MG63 (cell line): ENCODE data around the gene LRTM2. TPM values are rescaled to one million over a fixed set of nuclear protein-coding genes. Genes with fewer than 3 reads are reported as not detected.

Experiments
- DNase-seq: peaks from one replicate; pipeline ENCODE4 v3.0.0-alpha.2; 2020
- H3K27me3 ChIP-seq: fragments of 250-450 bp; sonication (Bioruptor Pico); 2 replicates; pipeline ENCODE4 v1.5.1; 2020; ENCODE audit warnings: mild to moderate bottlenecking, moderate library complexity
- H3K36me3 ChIP-seq: fragments of 250-450 bp; sonication (Bioruptor Pico); 2 replicates; pipeline ENCODE4 v1.5.1; 2020; ENCODE audit warnings: mild to moderate bottlenecking, moderate library complexity
- H3K4me3 ChIP-seq: fragments of 250-450 bp; sonication (Bioruptor Pico); 2 replicates; pipeline ENCODE4 v1.5.1; 2020; ENCODE audit warnings: mild to moderate bottlenecking, moderate library complexity
- H3K9me3 ChIP-seq: fragments of 250-450 bp; sonication (Bioruptor Pico); 2 replicates; pipeline ENCODE4 v1.5.1; 2020; ENCODE audit warnings: mild to moderate bottlenecking, moderate library complexity
- total RNA-seq: library from RNA; depleted of rRNA; stranded (reverse); fragments of >200 nt; shearing (Covaris generic); gene quantifications from 2 replicates; pipeline ENCODE4 v1.2.3, GENCODE V29; 2014; ENCODE audit warnings: low replicate concordance

LRTM2 gene
- total RNA-seq, 1 experiment from 2014 or later: not detected

GRCh38 chr12:1859643-1860042, 39.3 kb downstream of the LRTM2 start:
- Histone ChIP-seq H3K36me3 (no peaks in the 10 kb centered on the region), H3K9me3 (no peaks in the 10 kb centered on the region), H3K27me3 (no peaks in the 10 kb centered on the region), H3K4me3 (no peak overlapping the region)
- DNase-seq: peak; percentile 83

DNA sequence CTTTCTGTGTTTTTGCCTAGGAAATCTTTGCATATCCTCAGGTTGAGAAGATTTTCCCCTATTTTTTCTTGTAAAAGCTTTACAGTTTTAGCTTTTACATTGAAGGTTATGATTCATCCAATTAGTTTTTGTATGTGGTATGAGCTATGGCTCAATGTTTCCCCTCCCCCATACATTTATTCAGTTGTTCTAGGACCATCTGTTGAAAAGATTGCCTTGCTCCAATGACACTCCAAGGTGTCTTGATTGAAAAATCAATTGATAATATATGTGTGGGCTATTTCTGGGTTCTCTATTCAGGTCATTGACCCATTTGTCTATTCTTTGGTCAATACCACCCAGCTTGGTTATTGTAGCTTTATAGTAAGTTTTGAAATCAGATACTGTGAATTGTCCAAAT, 42.6 kb downstream of the LRTM2 start:
- Histone ChIP-seq H3K9me3 (no peaks in the 10 kb centered on the region), H3K27me3 (no peaks in the 10 kb centered on the region), H3K4me3 (no peak overlapping the region), H3K36me3 (no peaks in the 10 kb centered on the region)
- DNase-seq: no peak

DNA sequence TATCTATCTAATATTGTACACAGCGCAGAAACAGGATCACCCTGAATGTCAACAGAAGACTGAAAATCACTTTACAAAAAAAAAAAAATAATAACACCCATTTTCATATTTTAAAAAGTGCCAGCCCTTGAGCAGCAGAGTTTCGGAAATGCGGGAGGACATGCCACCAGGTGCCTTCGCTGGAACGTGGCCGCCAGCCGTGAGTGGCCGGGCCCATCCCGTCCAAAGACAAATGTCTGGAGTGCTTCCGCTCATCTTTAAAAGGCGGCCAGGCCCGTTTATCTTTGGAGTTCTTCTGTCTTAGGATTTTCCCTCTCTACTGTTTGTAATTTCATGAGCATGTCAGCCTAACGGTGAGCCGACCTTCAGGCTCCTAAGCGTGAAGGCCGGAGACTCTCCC, 43.5 kb downstream of the LRTM2 start:
- Histone ChIP-seq H3K9me3 (no peaks in the 10 kb centered on the region), H3K27me3 (no peaks in the 10 kb centered on the region), H3K4me3 (no peak overlapping the region), H3K36me3 (no peaks in the 10 kb centered on the region)
- no peak for DNase-seq

GRCh38 chr12:1864456-1864855, 44.1 kb downstream of the LRTM2 start:
- Histone ChIP-seq H3K36me3 (no peaks in the 10 kb centered on the region), H3K9me3 (no peaks in the 10 kb centered on the region), H3K27me3 (no peaks in the 10 kb centered on the region), H3K4me3 (no peak overlapping the region)
- no peak for DNase-seq

DNA sequence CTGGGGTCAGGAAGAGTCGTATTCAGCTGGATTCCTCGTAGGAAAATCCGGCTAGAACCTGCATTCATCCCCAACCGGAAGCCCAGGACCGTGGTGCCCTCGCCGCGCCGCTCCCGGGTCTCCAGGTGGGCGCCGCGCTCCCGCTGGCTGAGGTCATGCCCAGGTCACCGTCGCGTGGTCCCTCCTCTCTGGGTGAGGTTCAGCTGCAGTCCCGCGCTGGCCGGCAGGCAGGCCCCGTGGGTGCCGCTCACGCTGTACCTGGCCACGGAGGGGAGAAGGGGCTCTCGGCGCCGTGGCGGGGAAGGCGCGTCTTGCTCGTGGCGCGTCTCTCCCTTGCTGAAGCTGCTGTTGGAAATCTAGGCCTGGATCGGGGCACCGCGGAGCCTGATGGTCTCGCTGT, 44.5 kb downstream of the LRTM2 start:
- Histone ChIP-seq H3K9me3 (no peaks in the 10 kb centered on the region), H3K36me3 (no peaks in the 10 kb centered on the region), H3K4me3 (no peak overlapping the region), H3K27me3 (no peaks in the 10 kb centered on the region)
- DNase-seq: no peak

GRCh38 chr12:1865284-1865866, 45.0 kb downstream of the LRTM2 start:
- H3K4me3 ChIP-seq: no peak overlapping the region
- no peaks in the 10 kb centered on the region for H3K36me3 ChIP-seq
- DNase-seq: no peak
- no peaks in the 10 kb centered on the region for H3K9me3 ChIP-seq
- H3K27me3 ChIP-seq: no peaks in the 10 kb centered on the region

DNA sequence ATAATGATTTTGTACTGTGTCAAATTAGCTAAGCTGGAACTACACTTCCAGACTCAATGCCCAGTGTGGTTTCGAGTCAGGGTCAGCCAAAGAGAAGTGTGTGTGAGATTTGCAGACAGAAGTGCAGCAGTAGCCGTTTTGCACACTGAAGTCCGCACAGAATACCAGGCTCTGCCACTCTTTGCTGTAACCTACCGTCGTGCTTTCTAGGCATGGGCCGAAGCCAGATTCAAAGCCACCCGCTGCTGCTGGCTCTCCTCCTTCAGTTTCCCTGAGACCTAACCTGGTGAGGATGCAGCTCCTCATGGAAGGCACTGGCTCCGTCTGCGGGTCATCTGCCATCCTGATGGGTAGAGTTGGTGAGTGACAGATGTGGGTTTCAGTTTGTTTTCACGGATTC, 48.8 kb downstream of the LRTM2 start:
- no peaks in the 10 kb centered on the region for H3K27me3 ChIP-seq
- H3K4me3 ChIP-seq: no peak overlapping the region
- no peak for DNase-seq
- H3K36me3 ChIP-seq: no peaks in the 10 kb centered on the region
- H3K9me3 ChIP-seq: no peaks in the 10 kb centered on the region

DNA sequence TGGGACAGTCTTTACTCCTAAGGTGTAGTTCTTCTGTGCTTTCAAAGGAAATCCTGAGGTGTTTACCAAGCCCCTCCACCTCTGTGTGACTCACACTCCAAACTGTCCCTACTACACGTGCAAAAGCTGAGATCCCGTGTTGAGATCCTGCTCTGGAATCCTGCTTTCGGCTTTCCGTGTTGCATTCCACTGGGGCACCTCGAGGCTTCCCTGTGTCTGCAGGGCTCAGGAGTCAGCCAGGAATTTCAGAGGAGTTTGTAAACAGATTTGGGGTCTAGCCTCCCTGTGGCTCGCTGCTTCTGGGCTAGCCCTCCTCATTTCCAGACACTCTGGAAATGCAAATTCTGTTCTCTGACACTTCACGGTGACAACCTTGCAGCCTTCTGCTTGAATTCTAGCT, 49.7 kb downstream of the LRTM2 start:
- Histone ChIP-seq H3K36me3 (no peaks in the 10 kb centered on the region), H3K27me3 (no peaks in the 10 kb centered on the region), H3K4me3 (no peak overlapping the region), H3K9me3 (no peaks in the 10 kb centered on the region)
- no peak for DNase-seq

GRCh38 chr12:1870998-1871917, 50.9 kb downstream of the LRTM2 start:
- H3K27me3 ChIP-seq: no peaks in the 10 kb centered on the region
- DNase-seq: no peak

GRCh38 chr12:1872001-1872400, 51.6 kb downstream of the LRTM2 start:
- H3K36me3 ChIP-seq: no peaks in the 10 kb centered on the region
- no peaks in the 10 kb centered on the region for H3K9me3 ChIP-seq
- no peak for DNase-seq
- H3K27me3 ChIP-seq: no peaks in the 10 kb centered on the region
- no peak overlapping the region for H3K4me3 ChIP-seq

More at GRCh38 chr12:1870998-1871917, 50.9 kb downstream of the LRTM2 start:
- Histone ChIP-seq H3K36me3 (no peaks in the 10 kb centered on the region), H3K4me3 (no peak overlapping the region), H3K9me3 (no peaks in the 10 kb centered on the region)

GRCh38 chr12:1872448-1872847, 52.1 kb downstream of the LRTM2 start:
- H3K4me3 ChIP-seq: no peak overlapping the region
- no peaks in the 10 kb centered on the region for H3K36me3 ChIP-seq
- H3K27me3 ChIP-seq: no peaks in the 10 kb centered on the region
- H3K9me3 ChIP-seq: no peaks in the 10 kb centered on the region
- DNase-seq: no peak

DNA sequence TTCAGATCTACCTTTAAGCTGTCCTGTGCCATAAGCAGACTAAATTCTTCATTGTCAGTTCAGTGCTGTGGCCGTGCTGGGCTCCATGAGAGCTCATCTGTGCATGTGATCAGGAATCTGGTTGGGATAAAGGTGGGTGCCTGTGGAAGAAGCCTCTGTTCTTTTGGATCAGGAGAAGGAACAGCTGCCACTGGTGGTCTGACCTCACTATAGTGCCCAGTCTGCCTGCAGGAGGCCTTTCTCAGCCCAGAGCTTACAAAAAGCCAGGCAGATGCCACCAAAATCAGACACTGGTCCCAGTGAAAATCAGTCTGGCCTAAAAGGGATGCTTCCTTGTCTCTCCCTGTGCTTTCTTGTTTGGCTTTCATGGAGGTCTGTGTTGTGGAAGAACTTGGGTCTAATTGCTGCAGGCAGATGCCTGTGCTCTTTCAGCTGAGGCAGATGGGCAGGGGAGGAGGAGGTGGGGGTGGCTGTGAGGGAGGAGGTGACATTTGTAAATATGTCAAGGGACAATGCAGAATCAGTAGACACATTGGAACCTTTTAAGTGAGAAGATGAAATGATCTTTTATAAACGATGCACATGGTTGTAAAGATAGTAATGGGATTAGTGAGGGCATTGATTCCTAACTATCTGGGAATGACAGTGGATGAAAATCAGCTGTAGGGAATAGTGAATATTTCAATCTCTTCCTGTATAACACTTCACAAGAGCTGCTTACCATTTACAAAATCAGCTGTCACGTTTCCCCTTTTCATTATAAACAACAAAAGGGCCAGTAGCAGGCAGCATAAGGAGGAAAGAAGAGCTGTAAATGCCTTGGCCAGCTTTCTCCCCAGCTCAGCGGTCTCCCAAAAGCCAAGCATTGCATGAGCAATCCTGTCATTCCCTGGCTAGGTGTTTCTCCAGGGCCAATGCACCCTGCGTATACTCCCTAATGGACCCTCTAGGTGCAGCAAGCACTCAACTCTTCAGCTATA, 53.5 kb downstream of the LRTM2 start:
- no peaks in the 10 kb centered on the region for H3K27me3 ChIP-seq

GRCh38 chr12:1875608-1876007, 55.2 kb downstream of the LRTM2 start:
- H3K36me3 ChIP-seq: no peaks in the 10 kb centered on the region
- DNase-seq: no peak
- H3K9me3 ChIP-seq: no peaks in the 10 kb centered on the region
- no peak overlapping the region for H3K4me3 ChIP-seq
- H3K27me3 ChIP-seq: no peaks in the 10 kb centered on the region

More for the DNA sequence above, 53.5 kb downstream of the LRTM2 start:
- Histone ChIP-seq H3K4me3 (no peak overlapping the region), H3K36me3 (no peaks in the 10 kb centered on the region), H3K9me3 (no peaks in the 10 kb centered on the region)
- no peak for DNase-seq

DNA sequence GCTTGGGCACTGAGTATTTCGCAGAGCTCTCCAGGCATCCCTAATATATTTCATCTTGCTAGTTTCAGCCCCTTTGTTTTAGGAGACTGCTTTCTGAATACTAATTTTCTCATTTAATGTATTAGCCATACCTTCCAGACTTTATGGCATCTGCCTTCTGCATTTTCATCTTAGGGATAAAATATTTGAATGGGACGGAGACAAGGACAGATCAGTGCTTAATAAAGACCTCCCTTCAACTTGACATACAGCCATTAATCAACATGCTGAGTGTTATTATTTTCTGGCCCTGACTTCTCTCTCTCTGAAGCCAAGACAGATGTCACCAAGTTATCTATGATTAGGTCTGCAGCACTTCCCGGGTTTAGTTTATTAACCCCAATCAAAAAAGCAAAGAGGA, 55.7 kb downstream of the LRTM2 start:
- Histone ChIP-seq H3K4me3 (no peak overlapping the region), H3K27me3 (no peaks in the 10 kb centered on the region), H3K9me3 (no peaks in the 10 kb centered on the region), H3K36me3 (no peaks in the 10 kb centered on the region)
- no peak for DNase-seq

GRCh38 chr12:1877169-1877878, 57.0 kb downstream of the LRTM2 start:
- H3K27me3 ChIP-seq: no peaks in the 10 kb centered on the region
- no peak for DNase-seq
- H3K36me3 ChIP-seq: no peaks in the 10 kb centered on the region
- no peak overlapping the region for H3K4me3 ChIP-seq
- no peaks in the 10 kb centered on the region for H3K9me3 ChIP-seq

DNA sequence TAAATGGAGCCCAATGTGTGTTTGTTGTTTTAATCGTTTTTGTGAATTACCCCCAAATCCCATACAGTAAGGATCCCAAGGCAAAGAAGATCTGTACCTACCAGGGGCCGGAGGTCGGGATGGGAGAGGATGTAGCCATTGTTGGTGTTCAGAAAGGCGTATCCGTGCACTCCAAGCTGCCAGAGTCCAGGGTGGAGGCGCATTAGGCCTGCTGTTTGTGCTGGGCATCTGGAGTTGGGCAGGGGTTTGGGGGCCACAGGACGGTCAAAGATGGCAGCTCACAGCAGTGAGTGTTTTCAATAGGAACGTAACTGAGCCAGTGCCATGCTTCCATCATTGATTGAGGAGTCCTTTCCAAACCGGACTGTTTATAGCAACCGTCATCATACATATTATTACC, 57.8 kb downstream of the LRTM2 start:
- Histone ChIP-seq H3K9me3 (no peaks in the 10 kb centered on the region), H3K4me3 (no peak overlapping the region), H3K27me3 (no peaks in the 10 kb centered on the region), H3K36me3 (no peaks in the 10 kb centered on the region)
- DNase-seq: no peak
